ENCODE measurements around the gene TOR3A.

DNA sequence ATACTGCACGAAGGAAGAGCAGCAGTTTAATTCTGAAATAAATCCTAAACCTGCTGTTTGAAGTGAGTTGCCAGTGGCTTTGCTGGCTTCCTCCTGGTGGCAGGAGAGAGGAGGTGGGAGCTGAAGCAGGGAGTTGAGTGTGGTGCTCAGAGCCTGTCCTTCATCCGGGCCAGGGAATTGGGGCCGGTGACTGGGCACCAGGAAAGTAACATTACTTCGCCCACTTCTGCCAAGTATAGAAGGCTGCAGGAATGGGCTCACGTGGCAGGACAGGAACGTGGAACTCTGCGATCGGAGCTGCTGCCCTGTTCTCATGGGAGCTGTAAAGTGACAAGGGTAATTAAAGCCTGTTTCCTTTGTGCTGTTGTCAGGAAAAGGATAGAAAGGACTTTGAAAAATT is 8.7 kb downstream of the TOR3A start:
- TF ChIP-seq POLR2A (IDR thresholded peaks at IDR 0.05): no peak
- TF ChIP-seq, protein P1, sequence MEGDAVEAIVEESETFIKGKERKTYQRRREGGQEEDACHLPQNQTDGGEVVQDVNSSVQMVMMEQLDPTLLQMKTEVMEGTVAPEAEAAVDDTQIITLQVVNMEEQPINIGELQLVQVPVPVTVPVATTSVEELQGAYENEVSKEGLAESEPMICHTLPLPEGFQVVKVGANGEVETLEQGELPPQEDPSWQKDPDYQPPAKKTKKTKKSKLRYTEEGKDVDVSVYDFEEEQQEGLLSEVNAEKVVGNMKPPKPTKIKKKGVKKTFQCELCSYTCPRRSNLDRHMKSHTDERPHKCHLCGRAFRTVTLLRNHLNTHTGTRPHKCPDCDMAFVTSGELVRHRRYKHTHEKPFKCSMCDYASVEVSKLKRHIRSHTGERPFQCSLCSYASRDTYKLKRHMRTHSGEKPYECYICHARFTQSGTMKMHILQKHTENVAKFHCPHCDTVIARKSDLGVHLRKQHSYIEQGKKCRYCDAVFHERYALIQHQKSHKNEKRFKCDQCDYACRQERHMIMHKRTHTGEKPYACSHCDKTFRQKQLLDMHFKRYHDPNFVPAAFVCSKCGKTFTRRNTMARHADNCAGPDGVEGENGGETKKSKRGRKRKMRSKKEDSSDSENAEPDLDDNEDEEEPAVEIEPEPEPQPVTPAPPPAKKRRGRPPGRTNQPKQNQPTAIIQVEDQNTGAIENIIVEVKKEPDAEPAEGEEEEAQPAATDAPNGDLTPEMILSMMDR (IDR thresholded peaks at IDR 0.05): no peak
